GM12873 (cell line): ENCODE measurements around the gene GLP2R.

Experiments used
- CTCF ChIP-seq: IDR thresholded peaks from 2 replicates; pipeline ENCODE4 v1.5.1; 2012; ENCODE audit warnings: low read depth, mild to moderate bottlenecking, moderate library complexity, low read length, control low read depth; ENCODE audit not compliant: insufficient read depth; ENCODE audit errors: missing control alignments

The GLP2R gene

GRCh38 chr17:9913476-9913875 lies 87.8 kb downstream of the GLP2R start:
- TF ChIP-seq CTCF: no peak

GRCh38 chr17:9916108-9916507 lies 90.4 kb downstream of the GLP2R start:
- TF ChIP-seq CTCF: no peak

GRCh38 chr17:9917131-9917530 lies 91.4 kb downstream of the GLP2R start:
- no peak for TF ChIP-seq CTCF

- TF ChIP-seq CTCF: no peak
These were observed 92.1 kb downstream of the GLP2R start for GRCh38 chr17:9917801-9918200.

- no peak for TF ChIP-seq CTCF
These were observed 92.6 kb downstream of the GLP2R start for GRCh38 chr17:9918352-9918751.

- no peak for TF ChIP-seq CTCF
These were observed 93.2 kb downstream of the GLP2R start for GRCh38 chr17:9918804-9919352.

GRCh38 chr17:9922012-9922848 lies 96.5 kb downstream of the GLP2R start:
- TF ChIP-seq CTCF: no peak
